HG02623 (cell line): ENCODE results near the gene MIGA1.
"Not testable (repeated sequence)": the region's sequence is repeated elsewhere in the genome, so short reads cannot be mapped to it uniquely, and the experiment has no call there.

Experiments used
- ATAC-seq: cut with Tn5 transposase; IDR thresholded peaks from one replicate; pipeline ENCODE4 v1.9.1; 2021; ENCODE audit warnings: moderate library complexity; ENCODE audit not compliant: unreplicated experiment

Gene MIGA1, protein sequence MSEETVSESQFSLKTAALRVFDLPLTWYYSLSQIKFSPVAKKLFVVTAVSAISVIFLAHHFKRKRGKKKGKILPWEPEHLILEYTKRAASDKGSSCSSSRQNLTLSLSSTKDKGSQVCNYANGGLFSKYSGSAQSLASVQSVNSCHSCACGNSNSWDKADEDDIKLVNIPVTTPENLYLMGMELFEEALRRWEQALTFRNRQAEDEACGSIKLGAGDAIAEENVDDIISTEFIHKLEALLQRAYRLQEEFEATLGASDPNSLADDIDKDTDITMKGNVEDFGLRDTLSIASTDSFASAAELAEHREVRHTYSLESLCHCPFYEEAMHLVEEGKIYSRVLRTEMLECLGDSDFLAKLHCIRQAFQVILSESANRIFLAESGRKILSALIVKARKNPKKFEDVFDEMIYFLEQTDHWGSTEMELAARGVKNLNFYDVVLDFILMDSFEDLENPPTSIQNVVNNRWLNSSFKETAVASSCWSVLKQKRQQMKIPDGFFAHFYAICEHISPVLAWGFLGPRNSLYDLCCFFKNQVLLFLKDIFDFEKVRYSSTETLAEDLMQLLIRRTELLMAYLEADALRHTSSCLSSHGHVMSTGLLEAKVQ

DNA sequence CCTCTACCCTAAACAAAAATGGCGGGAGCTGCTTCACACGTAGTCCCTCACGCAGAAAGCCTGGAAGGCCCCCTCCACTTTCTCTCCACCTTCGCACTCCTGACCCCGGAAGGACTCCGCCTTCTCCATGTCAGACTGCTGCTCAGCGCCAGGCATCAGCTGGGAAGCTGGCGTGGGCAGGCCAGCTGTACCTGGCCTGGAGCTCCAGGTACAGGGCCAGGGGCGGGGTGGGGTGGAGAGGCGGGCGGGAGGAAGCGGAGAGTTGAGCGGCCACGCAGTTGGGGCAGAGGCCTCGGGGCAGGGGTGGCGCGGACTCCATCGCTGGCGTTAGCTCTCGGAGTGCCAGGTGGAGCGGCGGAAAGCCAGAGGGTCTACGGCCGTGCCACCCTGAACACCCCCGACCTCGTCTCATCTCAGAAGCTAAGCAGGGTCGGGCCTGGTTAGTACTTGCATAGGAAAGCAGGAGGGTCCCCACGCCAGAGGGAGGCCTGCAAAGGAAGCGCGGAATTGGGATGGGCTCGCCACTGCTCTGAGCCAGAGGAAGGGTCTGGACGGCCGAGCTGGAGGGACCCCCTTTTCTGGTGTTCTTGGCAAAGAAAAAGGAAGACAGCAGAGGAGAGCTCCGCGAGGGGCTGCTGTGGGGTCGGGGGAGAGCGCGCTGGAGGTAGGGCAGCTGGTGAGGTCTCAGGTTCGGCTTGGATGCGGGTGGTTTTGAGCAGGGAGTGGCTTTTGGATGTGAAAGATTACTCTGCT is at the start of gene MIGA1:
Gene MIGA1, plus strand, starts transcription at position 121 of the 753 bp plus-strand sequence. CDS start 3,604 bp downstream, outside the sequence.
- ATAC-seq = peak; percentile 97

DNA sequence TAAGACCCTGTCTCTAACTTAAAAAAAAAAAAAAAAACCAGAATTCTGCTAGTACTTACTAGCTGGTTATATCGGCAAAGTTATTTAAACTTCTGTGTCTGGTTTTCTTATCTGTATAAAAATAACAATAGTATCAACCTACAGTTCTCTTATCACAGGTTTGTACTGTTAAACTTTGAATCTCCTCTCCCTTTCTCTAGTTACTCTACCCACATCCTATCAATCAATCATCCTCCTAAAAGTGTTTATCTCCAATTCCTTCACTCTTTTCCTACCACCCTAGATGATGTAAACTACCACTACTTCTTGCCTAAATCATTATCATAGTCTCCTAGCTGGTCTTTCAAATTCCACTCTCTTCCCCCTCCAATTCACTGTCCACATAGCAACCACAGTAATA is 47.4 kb upstream of the MIGA1 start:
- ATAC-seq = no peak

DNA sequence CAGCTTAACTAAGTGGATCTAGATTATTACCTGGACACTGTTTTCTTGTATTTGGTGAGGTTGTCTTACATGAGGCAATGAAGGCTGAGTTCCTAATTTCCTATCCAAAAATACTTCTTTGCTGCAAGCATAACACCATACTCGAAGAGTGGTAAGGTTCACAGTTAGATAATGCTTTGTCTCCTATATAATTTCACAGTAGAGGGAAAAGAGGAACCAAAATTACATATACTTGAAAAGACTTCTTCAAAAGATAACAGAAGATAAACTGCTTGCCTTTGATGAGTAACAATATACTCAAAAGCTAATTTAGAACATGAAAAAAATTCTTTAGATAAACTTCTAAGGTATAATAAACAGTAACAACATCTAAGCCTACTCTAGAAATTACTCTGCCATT is 40.2 kb upstream of the MIGA1 start:
- no peak for ATAC-seq

DNA sequence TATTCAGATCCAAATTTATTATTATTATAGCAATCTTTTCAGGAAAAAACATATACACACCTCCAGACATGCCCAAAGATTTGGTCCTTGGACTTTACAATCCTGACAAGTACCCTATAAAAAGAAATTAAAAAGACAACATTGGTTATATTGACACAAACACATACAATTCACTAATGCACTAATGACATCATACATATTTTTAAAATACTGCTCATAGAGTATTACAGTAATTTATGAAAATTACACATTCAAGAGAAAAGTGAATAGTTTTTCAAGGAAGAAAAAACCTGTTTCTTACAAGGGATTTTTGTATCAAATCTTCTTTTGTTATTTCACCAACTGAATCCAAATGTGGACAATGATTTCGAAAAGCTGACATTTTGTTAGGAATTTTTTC is 38.1 kb upstream of the MIGA1 start:
- no peak for ATAC-seq

DNA sequence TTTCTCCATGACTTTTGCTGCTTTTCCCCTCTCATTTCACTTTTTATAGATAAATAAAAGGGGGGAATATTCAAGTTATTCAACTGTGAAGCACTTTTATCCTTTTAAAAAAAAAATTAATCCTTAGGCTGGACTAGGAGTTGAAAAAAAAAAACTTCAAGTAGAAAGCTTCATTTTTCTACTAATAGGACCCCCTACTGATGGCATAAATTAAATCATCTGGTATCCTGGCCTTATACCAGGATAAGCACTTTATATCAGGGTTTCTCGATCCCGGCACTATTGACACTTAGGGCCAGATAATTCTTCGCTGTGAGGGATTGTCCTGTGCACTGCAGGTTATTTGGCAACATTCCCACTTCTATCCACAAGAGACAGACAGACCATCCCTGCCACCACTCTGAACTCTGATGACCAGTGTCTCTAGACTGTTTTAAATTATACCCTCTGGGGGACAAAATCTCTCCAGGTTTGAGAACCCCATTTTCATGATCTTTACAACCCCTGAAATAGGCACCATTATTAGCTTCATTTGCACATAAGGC is 37.4 kb upstream of the MIGA1 start:
- no peak for ATAC-seq

DNA sequence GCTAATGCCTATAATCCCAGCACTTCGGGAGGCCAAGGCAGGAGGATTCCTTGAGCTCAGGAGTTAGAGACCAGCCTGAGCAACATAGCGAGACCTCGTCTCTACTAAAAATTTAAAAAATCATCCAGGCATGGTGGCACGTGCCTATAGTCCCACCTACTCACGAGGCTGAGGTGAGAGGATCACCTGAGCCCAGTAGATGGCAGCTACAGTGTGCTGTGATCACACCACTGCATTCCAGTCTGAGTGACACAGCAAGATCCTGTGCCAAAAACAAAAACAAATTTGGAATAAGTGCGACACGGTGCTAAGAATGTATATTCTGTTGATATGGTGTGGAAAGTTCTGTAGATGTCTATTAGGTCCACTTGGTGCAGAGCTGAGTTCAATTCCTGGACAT is 34.9 kb upstream of the MIGA1 start:
- ATAC-seq = no peak

DNA sequence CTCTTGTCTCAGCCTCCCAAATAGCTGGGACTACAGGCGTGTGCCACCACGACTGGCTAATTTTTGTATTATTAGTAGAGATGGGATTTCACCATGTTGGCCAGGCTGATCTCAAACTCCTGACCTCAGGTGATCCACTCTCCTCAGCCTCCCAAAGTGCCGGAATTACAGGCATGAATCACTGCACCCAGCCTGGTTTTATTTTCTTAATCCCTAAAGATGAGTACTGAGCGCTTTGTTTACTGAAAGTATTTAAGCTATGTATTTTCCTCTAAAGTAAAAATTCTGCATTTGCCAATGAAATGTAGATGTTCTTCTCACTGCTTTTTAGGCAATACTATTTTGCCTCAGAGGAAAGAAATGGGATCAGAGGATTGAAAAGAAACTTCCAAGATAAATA is 30.0 kb upstream of the MIGA1 start:
- not testable (repeated sequence) for ATAC-seq

DNA sequence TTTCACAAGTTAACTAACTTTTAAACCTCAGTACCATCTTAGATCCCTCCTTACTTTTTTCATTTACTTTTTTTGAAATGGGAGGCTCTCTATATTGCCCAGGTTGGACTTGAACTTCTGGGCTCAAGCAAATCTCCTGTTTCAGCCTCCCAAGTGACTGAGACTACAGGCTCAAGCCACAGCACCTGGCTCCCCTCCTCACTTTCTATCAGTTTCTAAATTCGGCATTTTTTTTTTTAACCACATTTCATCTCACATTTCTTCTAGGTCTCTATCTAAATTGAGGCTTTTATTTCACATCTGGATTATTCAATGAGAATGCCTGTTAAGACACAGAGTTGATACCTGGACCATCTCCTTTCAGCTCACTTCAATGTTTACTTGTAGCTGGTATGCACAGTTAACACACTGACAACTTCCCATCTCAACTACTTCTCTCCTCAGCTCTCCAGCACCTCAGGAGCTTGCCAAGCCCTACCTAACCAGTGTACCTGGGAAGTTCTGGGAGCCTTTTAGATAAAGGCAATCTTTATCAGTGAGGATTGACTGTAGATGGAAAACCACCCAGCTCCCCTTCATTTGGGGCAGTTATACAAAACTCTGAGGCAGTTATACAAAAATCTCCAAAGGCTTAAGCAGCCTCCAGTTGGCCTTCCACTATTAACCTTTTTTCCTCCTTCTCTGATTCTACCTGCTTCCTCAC is 23.2 kb upstream of the MIGA1 start:
- ATAC-seq = no peak

DNA sequence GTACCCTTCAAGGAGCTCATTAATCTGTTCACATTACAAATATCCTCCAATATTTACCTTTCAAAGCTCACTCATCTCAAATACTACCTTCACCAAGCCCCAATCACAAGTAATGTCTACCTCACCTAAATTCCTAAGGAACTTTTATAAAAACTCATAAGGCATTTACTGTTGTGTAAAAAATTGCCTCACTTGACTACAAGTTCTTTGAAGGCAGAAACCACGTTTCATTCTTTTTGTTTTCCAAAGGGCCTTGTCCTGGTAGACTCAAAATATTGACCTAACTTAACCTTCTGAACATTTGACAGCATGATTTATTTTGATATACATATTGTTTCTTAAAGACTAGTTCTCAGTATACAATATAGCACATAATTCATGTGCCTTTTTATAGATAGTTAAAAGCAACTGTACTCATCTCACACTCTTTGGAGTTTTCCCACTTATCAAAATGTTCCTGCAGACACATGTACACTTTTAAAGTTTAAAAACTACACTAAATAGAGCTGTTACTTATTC is 22.3 kb upstream of the MIGA1 start:
- ATAC-seq = no peak

DNA sequence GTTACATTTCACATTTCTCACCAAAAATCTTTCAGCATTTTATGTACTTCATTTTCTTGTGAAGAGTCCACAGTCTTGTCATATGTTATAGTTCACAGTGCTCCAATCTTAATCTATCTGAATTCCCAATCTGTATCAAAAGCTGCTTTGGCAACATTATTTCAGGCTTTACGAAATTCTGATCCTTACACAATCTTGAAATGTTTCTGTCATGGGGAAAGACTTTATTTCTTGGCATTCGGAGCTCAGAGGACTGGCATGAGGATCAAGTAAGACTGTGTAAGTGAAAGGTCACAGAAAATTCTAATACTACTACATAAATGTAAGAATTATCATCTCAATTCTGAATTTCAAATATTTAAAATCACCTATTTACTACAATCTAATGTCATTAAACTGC is 21.8 kb upstream of the MIGA1 start:
- ATAC-seq = no peak

DNA sequence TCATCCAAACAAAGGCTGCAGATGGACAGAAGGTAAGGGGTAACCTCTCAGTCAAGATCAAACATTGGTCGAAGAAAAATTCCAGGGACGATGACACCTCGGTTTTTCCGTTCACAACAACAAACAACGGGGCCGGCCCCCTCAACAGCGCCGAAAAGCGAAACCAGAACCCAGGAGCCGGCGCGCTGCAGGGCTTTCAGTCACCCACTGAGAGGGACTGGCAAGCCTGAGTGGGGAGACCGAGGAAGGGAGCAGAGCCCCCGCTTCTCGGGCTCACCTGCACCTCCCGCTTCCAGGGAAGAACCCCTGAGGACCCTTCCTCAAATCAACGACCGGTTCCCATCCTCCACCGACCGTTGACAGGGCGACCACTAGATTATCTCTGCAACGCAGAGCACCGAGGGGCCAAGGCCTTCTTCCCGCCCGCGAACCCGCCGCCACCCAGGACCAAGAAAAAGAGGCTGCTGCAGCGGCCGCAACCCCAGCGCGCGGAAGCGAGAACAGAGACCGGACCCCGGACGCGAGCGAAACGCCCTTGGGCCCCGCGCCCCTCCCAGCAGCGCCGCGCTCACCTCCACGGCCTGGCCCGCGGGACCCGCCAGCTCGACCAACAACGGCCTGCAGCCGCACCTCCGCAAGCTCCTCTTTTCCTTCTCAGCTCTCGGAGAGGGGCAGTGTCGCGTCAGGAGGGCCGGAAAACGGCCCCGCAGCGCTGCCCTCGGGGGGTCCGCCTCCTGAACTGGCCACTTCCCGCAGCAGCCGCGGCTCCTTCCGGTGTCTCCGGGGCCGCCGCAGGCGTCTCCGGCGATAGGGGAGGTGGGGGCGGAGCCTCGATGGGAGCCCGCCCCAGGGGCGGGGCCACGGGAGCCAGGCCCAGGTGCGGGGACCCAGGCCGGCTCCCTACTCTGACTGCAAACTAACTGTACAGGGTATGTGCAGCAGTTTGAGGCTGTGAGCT is 20.1 kb upstream of the MIGA1 start, which contains the start of gene USP33:
Gene USP33, minus strand, starts transcription at position 782 of the 958 bp plus-strand sequence. CDS start 18,155 bp downstream, outside the sequence.
- peak; percentile 95 for ATAC-seq

DNA sequence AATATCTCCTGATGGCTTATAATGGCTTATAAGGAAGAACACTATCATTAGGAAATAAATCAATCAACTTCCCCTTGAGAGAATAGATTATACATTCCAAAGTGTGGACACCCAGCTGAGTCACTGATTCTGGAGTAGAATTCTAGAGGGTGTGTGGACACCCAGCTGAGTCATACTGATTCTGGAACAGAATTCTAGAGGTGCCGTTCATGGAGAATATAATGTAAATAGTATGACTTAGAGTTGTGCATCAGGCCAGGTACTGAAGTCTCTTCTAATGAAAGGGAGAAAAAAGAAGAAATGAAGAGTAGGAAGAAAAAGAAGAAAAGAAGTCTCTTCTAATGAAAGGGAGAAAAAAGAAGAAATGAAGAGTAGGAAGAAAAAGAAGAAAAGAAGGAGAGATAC is 17.4 kb upstream of the MIGA1 start:
- no peak for ATAC-seq

DNA sequence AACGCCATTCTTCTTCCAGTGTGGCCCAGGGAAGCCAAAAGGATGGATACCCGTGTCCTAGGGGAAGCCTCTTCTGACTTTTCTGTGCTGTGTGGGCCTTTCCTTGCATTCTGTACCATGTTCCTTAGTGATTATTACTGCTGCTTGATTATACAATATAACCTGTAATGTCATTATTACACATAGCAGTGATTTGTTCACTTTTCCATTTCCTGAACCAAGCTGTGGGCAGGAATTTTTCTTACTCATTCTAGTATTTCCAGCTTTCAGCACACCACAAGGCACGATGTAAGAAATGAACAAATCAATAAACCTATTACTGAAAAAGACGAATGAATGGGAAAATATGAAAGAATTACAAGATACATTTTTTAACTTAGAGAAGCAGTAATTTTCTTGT is 11.4 kb upstream of the MIGA1 start:
- no peak for ATAC-seq

DNA sequence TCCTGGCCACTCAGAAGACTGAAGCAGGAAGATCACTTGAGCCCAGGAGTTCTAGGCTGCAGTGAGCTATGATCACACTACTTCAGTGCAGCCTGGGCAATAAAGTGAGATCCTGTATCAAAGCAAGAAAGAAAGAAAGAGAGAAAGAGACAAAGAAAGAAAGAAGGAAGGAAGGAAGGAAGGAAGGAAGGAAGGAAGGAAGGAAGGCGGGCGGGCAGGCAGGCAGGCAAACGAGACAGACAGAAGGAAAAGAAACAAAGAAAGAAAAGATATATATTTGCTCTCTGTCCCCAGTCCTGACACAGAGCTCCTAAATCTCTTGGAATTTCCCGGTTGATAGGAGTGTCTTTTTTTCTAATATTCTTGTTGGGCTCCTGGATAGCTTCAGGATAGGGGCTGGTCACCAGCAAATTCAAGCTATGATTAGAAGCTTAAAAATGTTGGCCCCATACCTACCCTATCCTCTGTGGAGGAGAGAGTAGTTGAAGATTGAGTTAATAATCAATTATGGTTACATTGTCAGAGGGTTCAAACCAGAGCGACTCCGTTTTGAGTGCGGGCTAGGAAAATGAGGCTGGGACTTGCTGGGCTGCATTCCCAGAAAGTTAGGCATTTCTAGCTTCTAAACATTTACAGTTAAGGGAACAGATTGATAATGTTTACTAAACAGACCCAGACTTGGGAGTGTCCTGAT is 3.3 kb upstream of the MIGA1 start:
- no peak for ATAC-seq

DNA sequence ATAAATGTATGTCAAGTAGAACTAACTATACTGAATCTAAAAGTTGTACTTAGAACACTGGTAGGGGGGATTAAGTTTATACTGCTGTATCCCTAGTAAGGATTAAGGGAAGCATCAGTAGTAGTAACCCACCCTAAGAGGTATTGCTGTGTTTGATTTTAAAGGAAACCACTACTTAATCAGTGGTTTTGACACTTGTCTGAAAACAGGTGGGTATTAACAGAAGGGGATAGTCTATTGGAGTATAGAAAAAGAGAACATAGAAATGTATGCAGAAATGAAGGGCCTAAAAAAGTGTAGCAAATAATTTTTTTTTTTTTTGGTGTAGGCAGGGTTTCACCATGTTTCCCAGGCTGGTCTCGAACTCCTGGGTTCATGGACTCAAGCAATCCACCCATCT is 2.2 kb downstream of the MIGA1 start:
- ATAC-seq = no peak

DNA sequence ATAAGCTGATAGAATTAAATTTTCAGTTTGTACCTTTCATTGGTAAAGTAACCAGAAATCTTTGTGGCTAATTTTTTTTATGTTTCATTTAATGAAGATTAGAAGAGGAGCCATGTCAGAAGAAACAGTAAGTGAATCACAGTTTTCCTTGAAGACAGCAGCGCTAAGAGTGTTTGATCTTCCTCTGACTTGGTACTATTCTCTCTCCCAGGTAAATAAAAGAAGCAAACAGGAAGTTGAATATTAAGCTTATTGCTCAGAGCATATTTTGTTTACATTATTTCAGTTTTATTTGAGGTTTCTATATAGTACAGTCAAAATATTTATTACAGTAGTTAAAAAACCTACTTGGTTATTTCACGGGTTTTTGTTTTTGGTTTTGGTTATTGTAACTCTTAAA is 3.7 kb downstream of the MIGA1 start:
- ATAC-seq = no peak

DNA sequence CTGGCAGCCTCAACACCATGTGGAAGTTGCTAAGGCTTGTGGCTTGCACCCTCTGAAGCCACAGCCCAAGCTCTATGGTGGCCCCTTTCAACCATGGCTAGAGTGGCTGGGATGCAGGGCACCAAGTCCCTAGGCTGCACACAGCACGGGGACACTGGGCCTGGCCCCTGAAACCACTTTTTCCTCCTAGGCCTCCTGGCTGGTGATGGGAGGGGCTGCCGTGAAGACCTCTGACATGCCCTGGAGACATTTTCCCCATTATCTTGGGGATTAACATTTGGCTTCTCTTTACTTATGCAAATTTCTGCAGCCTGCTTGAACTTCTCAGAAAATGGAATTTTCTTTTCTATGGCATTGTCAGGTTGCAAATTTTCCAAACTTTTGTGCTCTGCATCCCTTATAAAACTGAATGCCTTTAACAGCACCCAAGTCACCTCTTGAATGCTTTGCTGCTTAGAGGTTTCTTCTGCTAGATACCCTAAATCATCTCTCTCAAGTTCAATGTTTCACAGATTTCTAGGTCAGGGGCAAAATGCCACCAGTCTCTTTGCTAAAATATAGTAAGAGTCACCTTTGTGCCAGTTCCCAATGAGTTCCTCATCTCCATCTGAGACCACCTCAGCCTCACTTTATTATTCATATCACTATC is 6.8 kb downstream of the MIGA1 start:
- not testable (repeated sequence) for ATAC-seq

DNA sequence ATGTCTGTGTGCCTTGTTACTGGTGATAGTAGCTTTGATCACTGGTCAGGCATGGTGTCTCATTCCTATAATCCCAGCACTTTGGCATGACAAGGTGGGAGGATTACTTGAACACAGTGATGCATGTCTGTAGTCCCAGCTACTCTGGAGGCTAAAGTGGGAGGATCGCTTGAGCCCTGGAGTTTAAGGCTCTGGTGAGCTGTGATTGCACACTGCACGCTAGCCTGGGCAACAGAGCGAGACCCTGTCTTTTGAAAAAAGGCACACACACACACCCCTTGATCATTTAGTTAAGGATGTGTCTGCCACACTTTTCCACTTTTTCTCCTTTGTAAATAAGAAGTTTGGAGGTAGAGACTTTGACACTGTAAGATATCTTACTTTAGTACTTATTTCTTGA is 15.1 kb downstream of the MIGA1 start:
- no peak for ATAC-seq
